HG02588 (cell line): ENCODE data around the gene TOX2.

Experiments
- ATAC-seq: cut with Tn5 transposase; IDR thresholded peaks from one replicate; pipeline ENCODE4 v1.9.1; 2021; ENCODE audit warnings: mild to moderate bottlenecking, moderate library complexity; ENCODE audit not compliant: unreplicated experiment

Gene TOX2

GRCh38 chr20:44092551-44093248 lies 178.0 kb downstream of the TOX2 start:
- ATAC-seq = no peak

DNA sequence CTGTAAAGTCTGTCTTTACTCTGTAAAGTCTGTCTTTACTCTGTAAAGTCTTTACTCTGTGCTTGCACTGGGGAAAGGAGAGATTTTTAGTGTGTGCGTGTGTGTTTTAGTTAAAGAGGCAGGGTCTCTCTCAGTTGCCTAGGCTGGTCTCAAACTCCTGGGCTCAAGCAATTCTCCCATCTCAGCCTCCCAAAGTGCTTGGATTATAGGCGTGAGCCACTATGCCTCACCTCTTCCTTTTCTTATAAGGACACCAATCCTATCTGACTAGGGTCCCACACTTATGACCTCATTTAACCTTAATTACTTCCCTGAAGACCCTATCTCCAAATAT lies 178.6 kb downstream of the TOX2 start:
- no peak for ATAC-seq

- no peak for ATAC-seq
Measured at GRCh38 chr20:44095831-44096230, 181.2 kb downstream of the TOX2 start.

DNA sequence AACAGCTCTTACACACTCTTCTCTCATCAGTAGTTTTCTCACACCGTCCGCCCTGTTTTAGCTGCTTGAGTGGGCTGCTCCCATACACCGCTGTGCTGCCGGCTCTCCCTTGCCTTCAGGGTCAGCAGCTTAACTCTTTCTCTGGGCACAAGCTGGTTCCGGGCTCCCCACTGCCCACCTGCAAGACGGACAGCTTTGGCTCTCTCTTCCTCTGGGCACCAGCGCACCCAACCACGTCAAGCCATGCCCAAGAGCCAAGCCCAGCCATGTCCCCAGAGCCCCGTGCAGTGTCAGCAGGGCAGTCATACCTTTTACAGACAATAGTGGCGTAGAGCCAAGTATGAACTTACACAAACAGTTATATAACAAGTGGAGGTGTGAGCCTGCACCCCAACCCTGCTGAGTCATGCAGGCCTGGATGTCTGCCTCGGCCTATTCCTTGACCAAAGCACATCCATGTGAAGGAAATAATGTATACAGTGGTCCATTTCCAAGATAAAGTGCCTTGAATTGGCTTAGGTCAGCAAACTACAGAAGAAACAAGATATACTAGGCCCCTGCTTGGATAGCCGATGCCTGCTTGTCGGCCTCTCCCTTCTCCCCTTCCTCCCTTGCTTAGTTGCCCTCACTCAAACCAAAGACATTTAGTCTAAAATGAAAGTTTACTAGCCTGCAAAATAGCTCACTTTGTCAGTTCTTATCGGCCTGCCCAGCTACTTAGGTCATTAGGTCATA lies 183.0 kb downstream of the TOX2 start:
- no peak for ATAC-seq

GRCh38 chr20:44098256-44098630 lies 183.6 kb downstream of the TOX2 start:
- no peak for ATAC-seq

- ATAC-seq = no peak
Measured at GRCh38 chr20:44098657-44099056, 184.0 kb downstream of the TOX2 start.

DNA sequence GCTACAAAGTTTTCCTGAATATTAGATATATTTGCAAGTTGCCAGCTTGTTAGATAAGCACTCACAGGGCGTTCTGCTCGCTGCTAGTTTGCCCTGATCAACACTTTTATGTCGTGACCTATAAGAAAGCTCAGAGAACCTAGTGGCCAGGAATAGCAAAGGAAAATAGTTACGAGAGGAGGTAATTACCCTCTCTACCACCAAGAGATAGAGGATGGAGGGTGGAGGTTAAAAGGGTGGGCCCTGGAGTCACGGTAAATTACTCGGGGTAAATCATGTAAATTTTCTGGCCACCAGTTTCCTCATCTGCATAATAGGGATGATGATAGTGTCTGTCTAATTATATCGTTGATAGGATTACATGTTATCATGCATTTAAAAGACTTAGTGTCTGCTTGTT lies 185.2 kb downstream of the TOX2 start:
- no peak for ATAC-seq

DNA sequence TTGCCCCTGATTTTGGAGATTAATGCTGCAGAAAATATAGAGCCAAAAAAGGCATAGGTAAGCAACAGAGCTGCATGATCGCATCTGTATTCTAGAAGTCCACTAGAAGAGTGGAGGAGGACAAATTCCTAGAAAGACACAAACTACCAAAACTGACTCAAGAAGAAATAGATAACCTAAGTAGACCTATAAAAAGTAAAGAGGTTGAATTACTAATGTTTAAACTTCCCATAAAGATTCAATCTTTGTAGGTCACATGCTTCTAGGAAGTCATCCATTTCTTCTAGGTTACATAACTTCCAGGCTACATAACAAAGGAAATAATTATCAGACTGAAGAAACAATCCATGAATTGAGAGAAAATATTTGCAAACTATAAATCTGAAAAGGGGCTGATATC lies 187.9 kb downstream of the TOX2 start:
- no peak for ATAC-seq

DNA sequence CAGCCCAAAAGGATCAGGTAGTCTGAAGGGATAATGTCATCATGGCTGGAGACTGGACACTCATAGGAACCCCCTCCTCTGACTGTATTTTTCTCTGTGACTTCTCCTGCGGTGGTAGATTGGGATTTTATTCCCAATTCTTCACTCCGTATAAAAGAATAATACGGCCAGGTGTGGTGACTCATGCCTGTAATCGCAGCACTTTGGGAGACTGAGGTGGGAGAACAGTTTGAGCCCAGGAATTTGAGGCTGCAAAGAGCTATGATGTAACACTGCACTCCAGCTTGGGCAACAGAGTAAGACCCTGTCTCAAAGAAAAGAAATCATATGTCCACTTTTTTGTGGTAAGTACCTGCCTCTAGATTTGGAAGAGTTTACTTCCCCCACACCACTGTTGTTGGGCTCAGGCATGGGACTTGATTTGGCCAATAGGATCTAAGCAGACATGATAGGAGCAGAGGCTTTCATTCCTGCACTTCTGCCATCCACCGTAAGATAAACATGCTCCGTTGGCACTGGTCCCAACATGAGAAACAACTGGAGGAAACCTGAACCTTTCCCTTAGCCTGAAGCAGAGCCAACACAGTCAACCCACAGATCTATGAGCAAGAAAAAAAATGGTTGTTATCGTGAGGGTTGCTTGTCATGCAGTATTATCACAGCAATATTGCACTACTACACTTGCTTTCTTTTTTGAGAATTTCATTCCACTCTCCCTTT lies 190.3 kb downstream of the TOX2 start:
- no peak for ATAC-seq

DNA sequence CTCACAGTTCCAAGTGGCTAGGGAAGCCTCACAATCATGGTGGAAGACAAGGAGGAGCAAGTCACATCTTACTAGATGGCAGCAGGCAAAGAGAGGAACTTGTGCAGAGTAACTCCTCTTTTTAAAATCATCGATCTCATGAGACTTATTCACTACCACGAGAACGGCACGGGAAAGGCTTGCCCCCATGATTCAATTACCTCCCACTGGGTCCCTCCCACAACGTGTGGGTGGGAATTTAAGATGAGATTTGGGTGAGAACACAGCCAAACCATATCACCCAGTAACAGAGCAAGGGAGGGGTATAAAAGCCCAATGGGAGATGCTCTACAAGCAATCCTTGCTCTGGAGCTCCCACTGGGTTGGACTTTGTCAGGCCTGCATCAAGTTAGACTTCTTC lies 192.0 kb downstream of the TOX2 start:
- ATAC-seq = no peak

GRCh38 chr20:44109951-44110361 lies 195.3 kb downstream of the TOX2 start:
- ATAC-seq = no peak

DNA sequence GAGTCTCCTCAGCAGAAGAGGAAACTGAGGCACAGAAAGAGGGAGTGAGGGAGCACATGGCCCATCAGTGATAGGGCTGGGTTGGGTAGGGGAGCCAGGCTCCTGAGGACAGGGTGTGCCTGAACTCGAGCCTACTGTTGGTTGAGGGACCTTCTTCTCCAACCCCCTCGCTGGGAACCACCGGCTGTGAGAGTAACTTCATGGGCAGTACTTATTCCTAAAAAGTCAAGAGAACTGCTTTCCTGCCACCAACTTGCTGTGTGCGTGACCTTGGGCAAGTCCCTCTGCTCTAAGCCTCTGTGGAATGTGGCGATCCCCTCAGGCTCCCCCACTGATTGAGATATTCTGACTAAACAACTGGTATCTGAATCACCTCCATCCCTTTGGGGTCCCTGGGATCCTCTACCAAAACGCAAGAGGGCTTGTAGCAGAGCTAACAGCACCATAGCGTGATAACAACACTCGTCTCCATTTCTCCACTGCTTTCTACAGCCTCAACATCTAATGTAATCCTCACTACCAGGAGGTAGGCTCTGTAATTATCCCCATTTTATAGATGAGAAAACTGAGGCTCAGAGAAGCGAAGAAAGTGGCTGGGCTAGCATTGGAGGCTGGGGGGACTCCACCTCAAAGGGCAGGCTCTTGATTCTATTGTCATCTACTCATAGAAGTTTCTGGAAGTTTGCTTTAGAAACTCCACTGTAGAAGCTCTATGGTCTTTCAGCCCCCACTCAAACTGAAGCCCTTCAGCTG lies 196.3 kb downstream of the TOX2 start:
- no peak for ATAC-seq

DNA sequence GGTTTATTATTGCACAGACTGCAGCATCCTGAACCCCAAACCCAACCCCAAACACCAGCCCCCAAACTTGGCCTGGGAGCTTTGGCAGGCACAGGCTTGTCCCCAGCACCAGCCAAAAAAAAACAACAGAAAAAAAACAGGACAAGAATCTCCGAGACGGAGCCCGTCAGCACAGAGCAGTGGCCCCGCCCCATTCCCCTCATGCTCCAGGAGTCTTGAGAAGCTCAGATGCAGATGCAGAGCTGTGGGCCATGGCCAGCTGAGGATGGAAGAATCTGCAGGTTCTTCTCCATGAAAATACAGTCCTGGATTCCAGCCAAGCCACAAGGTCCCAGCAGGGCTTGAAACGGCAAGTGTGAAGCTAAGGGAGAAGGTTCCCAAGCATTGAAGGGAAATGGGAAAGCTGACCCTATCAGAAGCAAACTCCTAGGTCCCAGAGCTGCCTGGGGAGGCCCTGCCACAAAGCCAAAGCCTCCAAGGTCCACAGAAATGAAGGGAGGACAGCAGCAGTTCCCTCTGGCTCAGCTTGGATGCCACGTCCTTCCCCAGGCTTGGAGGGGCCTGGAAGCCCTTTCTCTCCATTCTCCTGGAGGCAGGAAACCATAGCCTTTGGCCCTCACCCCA lies 197.2 kb downstream of the TOX2 start:
- no peak for ATAC-seq

- ATAC-seq = no peak
Measured at GRCh38 chr20:44112456-44112855, 197.8 kb downstream of the TOX2 start.

DNA sequence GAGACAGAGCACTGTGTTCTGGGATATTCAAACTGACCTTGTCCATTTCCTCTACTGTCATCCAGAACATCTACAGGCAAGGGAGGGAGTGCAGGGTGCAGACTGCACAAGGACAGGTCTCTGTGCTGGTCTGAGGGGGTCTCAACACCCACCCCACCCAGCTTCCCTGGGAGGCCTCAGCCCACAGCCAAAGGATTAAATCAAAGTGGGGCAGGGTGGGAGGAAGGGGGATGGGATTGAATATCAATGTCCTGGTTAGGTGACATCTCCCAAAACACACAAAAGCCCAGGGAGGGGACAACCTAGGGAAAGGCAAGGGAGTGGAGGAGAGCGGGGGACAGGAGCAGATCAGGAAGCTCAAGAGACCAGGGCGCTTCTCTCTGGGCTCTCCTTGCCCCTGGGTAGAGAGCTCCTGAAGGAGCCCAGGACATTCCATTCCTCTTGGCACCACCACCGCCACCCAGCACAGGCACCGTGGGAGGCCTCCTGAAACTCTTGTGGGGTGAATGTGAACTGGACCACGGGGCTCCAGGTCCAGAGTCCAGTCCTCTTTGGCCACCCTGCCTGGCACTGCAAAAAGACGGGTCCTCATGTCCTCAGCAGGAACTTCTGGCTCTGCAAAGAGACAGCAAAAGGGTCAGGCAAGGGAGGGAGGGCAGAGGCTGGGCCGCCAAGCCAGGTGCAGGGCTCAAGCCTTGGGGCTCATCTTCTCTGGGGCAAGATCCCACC lies 198.4 kb downstream of the TOX2 start:
- no peak for ATAC-seq

- ATAC-seq = no peak
Measured at GRCh38 chr20:44113618-44114376, 199.1 kb downstream of the TOX2 start.

- no peak for ATAC-seq
Measured at GRCh38 chr20:44115181-44115580, 200.5 kb downstream of the TOX2 start.

- no peak for ATAC-seq
Measured at GRCh38 chr20:44115762-44116644, 201.4 kb downstream of the TOX2 start.
